Measurements from ENCODE around the gene FGD3. TPM values are rescaled to one million over a fixed set of nuclear protein-coding genes. Genes with fewer than 3 reads are reported as not detected.

FGD3 gene
- total RNA-seq, 1 experiment from 2014 or later, result 1.8 TPM

DNA sequence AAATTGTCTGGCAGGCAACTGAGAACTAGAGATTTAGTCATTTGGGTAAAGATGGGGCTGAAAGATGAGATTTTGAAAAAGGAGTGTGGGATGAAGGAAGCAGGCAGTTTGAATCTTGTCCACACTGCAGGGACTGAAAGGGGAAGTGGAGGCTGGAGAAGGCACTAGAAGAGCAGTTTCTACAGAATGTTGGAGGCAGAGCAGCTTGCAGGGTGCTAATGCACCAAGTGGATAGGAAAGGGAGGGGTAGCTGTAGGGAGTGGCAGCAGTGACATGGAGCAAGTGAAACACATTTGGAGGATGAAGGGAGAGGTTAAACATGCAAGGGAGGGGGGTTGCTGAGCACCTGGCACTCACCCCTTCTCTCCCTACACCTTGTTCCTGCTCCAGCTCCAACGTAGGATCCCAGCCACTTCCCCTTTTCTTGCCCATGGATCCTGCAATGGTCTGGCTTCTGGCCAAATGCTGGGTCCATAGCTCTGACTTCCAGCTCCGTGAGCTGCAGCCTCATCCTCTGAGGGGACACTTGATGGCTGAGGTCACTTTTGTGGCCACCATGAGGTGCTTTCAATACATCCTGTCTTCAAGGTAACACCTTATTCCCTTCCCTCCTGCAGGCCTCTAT lies 30.0 kb upstream of the FGD3 start:
- Histone ChIP-seq H4K8ac (replicated peaks; ENCODE audit: insufficient read length, low read depth, low read length) (no peak overlapping the region), H3K56ac (ENCODE audit: insufficient read length, low read depth, low read length) (no peak overlapping the region), H3K4ac (ENCODE audit: low read depth, low read length) (no peak overlapping the region), H3K14ac (ENCODE audit: insufficient read depth, low read length) (no peak overlapping the region), H3K27me3 (ENCODE audit: insufficient read depth, low read length) (no peaks in the 10 kb centered on the region), H2BK15ac (ENCODE audit: low read depth, low read length) (no peak overlapping the region), H2BK5ac (ENCODE audit: insufficient read length, low read length) (no peak overlapping the region), H3K9me3 (ENCODE audit: control insufficient read depth, low read depth, low read length) (no peaks in the 10 kb centered on the region), H2BK120ac (ENCODE audit: low read depth, low read length, poor library complexity, severe bottlenecking) (no peak overlapping the region), H3K4me1 (ENCODE audit: insufficient read depth, low read length) (0 out of 2 replicates have a peak, but pooled peaks cover 2% of the 10 kb centered on the region), H3K27ac (ENCODE audit: insufficient read length, low read depth, low read length) (no peak overlapping the region), H3K9ac (ENCODE audit: extremely low read depth, insufficient read length, low read length) (no peak overlapping the region), H3K23ac (ENCODE audit: insufficient read length, low read depth, low read length) (no peak overlapping the region), H3K79me2 (ENCODE audit: insufficient read depth, low read length) (no peaks in the 10 kb centered on the region), H3K79me1 (ENCODE audit: insufficient read depth, low read depth, low read length, poor library complexity, severe bottlenecking) (no peaks in the 10 kb centered on the region), H3K4me2 (ENCODE audit: insufficient read depth, insufficient read length, low read length) (no peak overlapping the region), H3K18ac (ENCODE audit: insufficient read length, low read depth, low read length) (no peak overlapping the region), H4K20me1 (ENCODE audit: control insufficient read depth, insufficient read depth, insufficient read length) (no peaks in the 10 kb centered on the region), H2AFZ (ENCODE audit: low read length) (no peak overlapping the region), H4K5ac (ENCODE audit: insufficient read length, low read depth, low read length) (no peak overlapping the region), H4K91ac (ENCODE audit: insufficient read length, low read depth, low read length) (no peak overlapping the region), H2BK12ac (ENCODE audit: insufficient read length, low read depth, low read length) (no peak overlapping the region), H2AK5ac (ENCODE audit: insufficient read length, low read length) (no peak overlapping the region), H2BK20ac (ENCODE audit: low read depth, low read length, poor library complexity, severe bottlenecking) (no peak overlapping the region), H3T11ph (ENCODE audit: low read length) (no peak overlapping the region), H3K23me2 (ENCODE audit: insufficient read length, low read depth, low read length, poor library complexity, severe bottlenecking) (no peaks in the 10 kb centered on the region)
- Mint-ChIP-seq H3K27ac (no peak overlapping the region; a peak in 1 of 7 replicates), H3K4me3 (no peak overlapping the region), H3K36me3 (ENCODE audit: insufficient read depth in 1 of 3, low read depth in 3 of 3) (no peaks in the 10 kb centered on the region), H3K9me3 (no peaks in the 10 kb centered on the region), H3K27me3 (ENCODE audit: low read depth) (peaks cover 16% of the 10 kb centered on the region), H3K4me1 (peaks cover 11 to 13% of the 10 kb centered on the region in 2 experiments)
- no peak for DNase-seq
- WGBS (ENCODE audit: extremely low coverage, insufficient read length, low lambda C conversion rate), result no CpG with 5 or more reads among the region's 2 CpGs
- TF ChIP-seq, protein P1, sequence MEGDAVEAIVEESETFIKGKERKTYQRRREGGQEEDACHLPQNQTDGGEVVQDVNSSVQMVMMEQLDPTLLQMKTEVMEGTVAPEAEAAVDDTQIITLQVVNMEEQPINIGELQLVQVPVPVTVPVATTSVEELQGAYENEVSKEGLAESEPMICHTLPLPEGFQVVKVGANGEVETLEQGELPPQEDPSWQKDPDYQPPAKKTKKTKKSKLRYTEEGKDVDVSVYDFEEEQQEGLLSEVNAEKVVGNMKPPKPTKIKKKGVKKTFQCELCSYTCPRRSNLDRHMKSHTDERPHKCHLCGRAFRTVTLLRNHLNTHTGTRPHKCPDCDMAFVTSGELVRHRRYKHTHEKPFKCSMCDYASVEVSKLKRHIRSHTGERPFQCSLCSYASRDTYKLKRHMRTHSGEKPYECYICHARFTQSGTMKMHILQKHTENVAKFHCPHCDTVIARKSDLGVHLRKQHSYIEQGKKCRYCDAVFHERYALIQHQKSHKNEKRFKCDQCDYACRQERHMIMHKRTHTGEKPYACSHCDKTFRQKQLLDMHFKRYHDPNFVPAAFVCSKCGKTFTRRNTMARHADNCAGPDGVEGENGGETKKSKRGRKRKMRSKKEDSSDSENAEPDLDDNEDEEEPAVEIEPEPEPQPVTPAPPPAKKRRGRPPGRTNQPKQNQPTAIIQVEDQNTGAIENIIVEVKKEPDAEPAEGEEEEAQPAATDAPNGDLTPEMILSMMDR (conservative IDR thresholded peaks at IDR 0.05), result no peak
